Osteoblast (primary cell): ENCODE measurements around the gene PLA2G4E. TPM values are rescaled to one million over a fixed set of nuclear protein-coding genes. Genes with fewer than 3 reads are reported as not detected.

Experiments used
- DNase-seq: peaks from one replicate; pipeline ENCODE4 v3.0.0; 2011; ENCODE audit warnings: low spot score, mixed read lengths; ENCODE audit not compliant: insufficient read length; ENCODE audit errors: missing footprints
- H2AFZ ChIP-seq: 2 replicates; pipeline ENCODE4 v1.6.0; 2011; ENCODE audit warnings: mild to moderate bottlenecking, low read length
- H3K27ac ChIP-seq: 2 replicates; pipeline ENCODE4 v1.5.1; 2011; ENCODE audit warnings: mild to moderate bottlenecking, low read depth, low read length, moderate library complexity
- H3K27me3 ChIP-seq: 2 replicates; pipeline ENCODE4 v1.6.0; 2012; ENCODE audit warnings: mild to moderate bottlenecking, control low read depth, inconsistent platforms, low read length, moderate library complexity; ENCODE audit not compliant: insufficient read depth
- H3K36me3 ChIP-seq: 2 replicates; pipeline ENCODE4 v1.5.1; 2011; ENCODE audit warnings: mild to moderate bottlenecking, low read length, control low read depth, moderate library complexity; ENCODE audit not compliant: insufficient read depth
- H3K4me1 ChIP-seq: 2 replicates; pipeline ENCODE4 v1.5.1; 2011; ENCODE audit warnings: mild to moderate bottlenecking, low read length, control low read depth, moderate library complexity; ENCODE audit not compliant: insufficient read depth
- H3K4me2 ChIP-seq: 2 replicates; pipeline ENCODE4 v1.6.0; 2011; ENCODE audit warnings: mild to moderate bottlenecking, low read length; ENCODE audit not compliant: insufficient read depth
- H3K4me3 ChIP-seq: fragments of 200-600 bp; sonication (generic); 3 replicates; pipeline ENCODE4 v1.5.1; 2012; ENCODE audit warnings: mild to moderate bottlenecking, low read length, inconsistent platforms; ENCODE audit not compliant: insufficient read depth
- H3K79me2 ChIP-seq: 2 replicates; pipeline ENCODE4 v1.6.0; 2012; ENCODE audit warnings: mild to moderate bottlenecking, low read length, control low read depth, inconsistent platforms; ENCODE audit not compliant: insufficient read depth
- H3K9me3 ChIP-seq: 2 replicates; pipeline ENCODE4 v1.5.1; 2011; ENCODE audit warnings: low read depth, low read length, control low read depth
- H4K20me1 ChIP-seq: 2 replicates; pipeline ENCODE4 v1.6.0; 2012; ENCODE audit warnings: mild to moderate bottlenecking, low read length, control low read depth; ENCODE audit not compliant: insufficient read depth
- total RNA-seq: library from RNA; depleted of rRNA; stranded (reverse); fragments of >200 nt; gene quantifications from 2 replicates; pipeline ENCODE4 v1.2.3, GENCODE V29; 2012
- TF ChIP-seq, protein P1 (sequence below): IDR thresholded peaks from 2 replicates; pipeline ENCODE4 v1.5.1; 2011; ENCODE audit warnings: mild to moderate bottlenecking, low read depth, low read length, moderate library complexity; ENCODE audit errors: extremely low read depth

The PLA2G4E gene
- total RNA-seq, 1 donor: not detected

- Histone ChIP-seq H3K9me3 (no peaks in the 10 kb centered on the region), H3K27me3 (peaks cover 29% of the 10 kb centered on the region), H3K27ac (no peak overlapping the region), H3K79me2 (no peaks in the 10 kb centered on the region), H4K20me1 (no peaks in the 10 kb centered on the region), H3K4me2 (no peak overlapping the region), H3K4me3 (no peak overlapping the region), H2AFZ (no peak overlapping the region), H3K4me1 (peaks cover 3% of the 10 kb centered on the region), H3K36me3 (no peaks in the 10 kb centered on the region)
- TF ChIP-seq, protein P1, sequence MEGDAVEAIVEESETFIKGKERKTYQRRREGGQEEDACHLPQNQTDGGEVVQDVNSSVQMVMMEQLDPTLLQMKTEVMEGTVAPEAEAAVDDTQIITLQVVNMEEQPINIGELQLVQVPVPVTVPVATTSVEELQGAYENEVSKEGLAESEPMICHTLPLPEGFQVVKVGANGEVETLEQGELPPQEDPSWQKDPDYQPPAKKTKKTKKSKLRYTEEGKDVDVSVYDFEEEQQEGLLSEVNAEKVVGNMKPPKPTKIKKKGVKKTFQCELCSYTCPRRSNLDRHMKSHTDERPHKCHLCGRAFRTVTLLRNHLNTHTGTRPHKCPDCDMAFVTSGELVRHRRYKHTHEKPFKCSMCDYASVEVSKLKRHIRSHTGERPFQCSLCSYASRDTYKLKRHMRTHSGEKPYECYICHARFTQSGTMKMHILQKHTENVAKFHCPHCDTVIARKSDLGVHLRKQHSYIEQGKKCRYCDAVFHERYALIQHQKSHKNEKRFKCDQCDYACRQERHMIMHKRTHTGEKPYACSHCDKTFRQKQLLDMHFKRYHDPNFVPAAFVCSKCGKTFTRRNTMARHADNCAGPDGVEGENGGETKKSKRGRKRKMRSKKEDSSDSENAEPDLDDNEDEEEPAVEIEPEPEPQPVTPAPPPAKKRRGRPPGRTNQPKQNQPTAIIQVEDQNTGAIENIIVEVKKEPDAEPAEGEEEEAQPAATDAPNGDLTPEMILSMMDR: no peak
- no peak for DNase-seq
Observed at GRCh38 chr15:42012241-42012640, 8.6 kb downstream of the PLA2G4E start.

DNA sequence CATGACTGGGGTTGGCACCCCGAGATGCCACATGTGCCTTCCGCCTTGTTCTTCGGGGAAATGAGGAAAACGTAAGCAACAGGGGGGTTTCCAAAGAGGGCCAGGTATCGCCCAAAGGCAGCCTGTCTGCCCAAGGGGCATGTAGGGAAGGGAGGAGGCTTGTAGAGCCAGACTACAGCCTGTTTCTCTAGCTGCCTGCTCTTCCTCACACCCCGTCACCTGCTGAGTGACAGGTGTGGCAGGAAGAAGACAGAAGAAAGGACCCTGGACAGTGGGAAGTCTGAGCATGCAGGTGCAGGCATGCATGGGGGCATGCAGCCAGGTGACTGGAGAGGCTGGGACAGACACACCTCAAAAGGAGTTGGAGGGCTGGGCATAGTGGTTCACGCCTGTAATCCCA is 9.8 kb downstream of the PLA2G4E start:
- Histone ChIP-seq H3K79me2 (no peaks in the 10 kb centered on the region), H3K9me3 (no peaks in the 10 kb centered on the region), H3K4me1 (peaks cover 3% of the 10 kb centered on the region), H2AFZ (no peak overlapping the region), H3K36me3 (no peaks in the 10 kb centered on the region), H3K4me3 (no peak overlapping the region), H3K4me2 (no peak overlapping the region), H3K27ac (no peak overlapping the region), H3K27me3 (peaks cover 39% of the 10 kb centered on the region), H4K20me1 (no peaks in the 10 kb centered on the region)
- DNase-seq: no peak
- TF ChIP-seq, protein P1: no peak

- H3K27me3 ChIP-seq: peaks cover 36% of the 10 kb centered on the region
- H3K79me2 ChIP-seq: no peaks in the 10 kb centered on the region
- no peak overlapping the region for H3K4me2 ChIP-seq
- H3K9me3 ChIP-seq: no peaks in the 10 kb centered on the region
- H3K27ac ChIP-seq: no peak overlapping the region
- H3K36me3 ChIP-seq: no peaks in the 10 kb centered on the region
- H2AFZ ChIP-seq: no peak overlapping the region
- no peak overlapping the region for H3K4me3 ChIP-seq
- H3K4me1 ChIP-seq: peaks cover 3% of the 10 kb centered on the region
- H4K20me1 ChIP-seq: no peaks in the 10 kb centered on the region
- TF ChIP-seq, protein P1: no peak
- DNase-seq: peak; percentile 41
Observed at GRCh38 chr15:42010434-42010833, 10.4 kb downstream of the PLA2G4E start.

DNA sequence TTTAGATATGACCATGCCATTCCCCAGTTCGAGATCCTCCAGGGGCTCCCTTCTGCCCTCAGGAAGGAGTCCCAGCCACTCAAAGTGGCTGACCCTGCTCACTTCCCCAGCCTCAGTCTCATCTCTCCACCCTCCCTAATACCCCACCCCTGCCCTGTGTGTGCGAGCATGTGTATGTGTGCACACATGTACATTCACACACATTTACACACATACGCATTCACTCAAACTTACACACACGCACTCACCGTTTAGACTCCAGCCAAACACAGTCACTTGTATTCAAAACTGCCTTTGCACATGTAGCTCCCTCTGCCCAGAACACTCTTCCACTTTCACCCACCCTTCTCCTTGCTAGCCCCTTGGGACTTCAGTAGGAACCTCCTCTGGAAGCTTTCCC is 11.4 kb downstream of the PLA2G4E start:
- Histone ChIP-seq H3K36me3 (no peaks in the 10 kb centered on the region), H3K27me3 (peaks cover 33% of the 10 kb centered on the region), H2AFZ (no peak overlapping the region), H3K9me3 (no peaks in the 10 kb centered on the region), H3K4me1 (peaks cover 3% of the 10 kb centered on the region), H3K27ac (no peak overlapping the region), H3K4me2 (no peak overlapping the region), H3K79me2 (no peaks in the 10 kb centered on the region), H4K20me1 (no peaks in the 10 kb centered on the region), H3K4me3 (no peak overlapping the region)
- TF ChIP-seq, protein P1: no peak
- no peak for DNase-seq
